Tibial nerve (tissue), 4 donors: ENCODE results near the gene IQSEC1.

Experiments
- CTCF ChIP-seq, 5 experiments: fragments of 200-600 bp in 3 of 5; fragments of 450-650 bp in 2 of 5; sonication (generic) in 3 of 5; IDR thresholded peaks; one replicate each; pipeline ENCODE4 v1.5.1; 2016 to 2019; ENCODE audit warnings: antibody characterized with exemption in 5 of 5, mild to moderate bottlenecking in 3 of 5, moderate library complexity in 2 of 5
- EP300 ChIP-seq, 2 donors: sonication (generic); formaldehyde crosslinking; IDR thresholded peaks; one replicate each; pipeline ENCODE4 v1.6.1; 2017; ENCODE audit warnings: antibody characterized with exemption in 2 of 2, mild to moderate bottlenecking in 1 of 2

- TF ChIP-seq CTCF (IDR thresholded peaks at IDR 0.05), result no peak
- no peak for TF ChIP-seq EP300 (IDR thresholded peaks at IDR 0.05)
These were observed 38.8 kb upstream of the IQSEC1 start for GRCh38 chr3:13111873-13112520.
